ENCODE measurements around the gene PRKACA.

Gene PRKACA

DNA sequence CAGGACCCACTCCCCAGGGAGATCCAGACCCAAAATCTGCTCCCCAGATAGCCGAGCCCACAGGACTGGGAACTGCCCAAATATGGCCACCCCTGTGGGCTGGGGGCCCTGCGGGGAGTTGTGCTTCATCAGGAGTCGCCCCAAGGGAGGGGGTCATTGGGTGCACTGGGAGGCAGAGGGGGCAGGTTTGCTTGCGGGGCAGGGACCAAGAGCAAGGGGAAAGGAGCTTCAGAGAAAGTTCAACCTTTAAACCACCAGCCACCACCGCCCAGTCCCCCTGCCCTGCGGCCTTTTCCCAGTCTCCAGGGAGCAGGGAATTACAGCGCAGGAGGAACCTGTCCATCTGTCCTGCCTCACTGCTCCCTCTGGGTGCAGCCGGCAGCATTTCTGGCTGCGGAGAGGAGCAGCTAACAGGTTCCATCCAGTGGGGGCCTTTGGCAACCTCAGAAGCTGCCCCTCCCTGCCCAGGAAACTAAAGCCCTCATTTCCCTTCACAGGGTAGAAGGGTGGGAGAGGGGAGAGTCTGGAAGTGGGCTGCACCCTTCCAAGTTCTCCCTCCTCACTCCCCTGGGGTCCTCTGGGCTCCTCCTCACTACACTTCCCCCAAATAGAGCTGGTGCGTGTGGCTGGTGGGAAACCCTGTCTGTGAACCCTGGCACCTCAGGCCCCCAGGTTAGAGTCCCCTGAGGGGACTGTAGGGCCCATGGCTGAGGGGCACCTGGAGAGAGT is 32.6 kb upstream of the PRKACA start:
- CTCF ChIA-PET = no interaction called here
- DNase-seq (ENCODE audit: extremely low spot score) = no peak
- TF ChIP-seq L3MBTL2 (conservative IDR thresholded peaks at IDR 0.05) = no peak
- no peak for TF ChIP-seq ZNF384 (IDR thresholded peaks at IDR 0.05)
- no peak for TF ChIP-seq NFRKB (IDR thresholded peaks at IDR 0.05)
- TF ChIP-seq SUZ12 (IDR thresholded peaks at IDR 0.05) = no peak
- TF ChIP-seq FOXM1 (IDR thresholded peaks at IDR 0.05; ENCODE audit: borderline replicate concordance) = no peak
- TF ChIP-seq TARDBP (IDR thresholded peaks at IDR 0.05) = no peak
- no peak for TF ChIP-seq SP1 (IDR thresholded peaks at IDR 0.05)
- TF ChIP-seq ELF4 (IDR thresholded peaks at IDR 0.05) = no peak
- TF ChIP-seq, protein P1, sequence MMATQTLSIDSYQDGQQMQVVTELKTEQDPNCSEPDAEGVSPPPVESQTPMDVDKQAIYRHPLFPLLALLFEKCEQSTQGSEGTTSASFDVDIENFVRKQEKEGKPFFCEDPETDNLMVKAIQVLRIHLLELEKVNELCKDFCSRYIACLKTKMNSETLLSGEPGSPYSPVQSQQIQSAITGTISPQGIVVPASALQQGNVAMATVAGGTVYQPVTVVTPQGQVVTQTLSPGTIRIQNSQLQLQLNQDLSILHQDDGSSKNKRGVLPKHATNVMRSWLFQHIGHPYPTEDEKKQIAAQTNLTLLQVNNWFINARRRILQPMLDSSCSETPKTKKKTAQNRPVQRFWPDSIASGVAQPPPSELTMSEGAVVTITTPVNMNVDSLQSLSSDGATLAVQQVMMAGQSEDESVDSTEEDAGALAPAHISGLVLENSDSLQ (IDR thresholded peaks at IDR 0.05) = no peak
- TF ChIP-seq HDGF (IDR thresholded peaks at IDR 0.05; ENCODE audit: borderline replicate concordance) = no peak
- no peak for TF ChIP-seq FOXA1 (IDR thresholded peaks at IDR 0.05)
- no peak for TF ChIP-seq CTBP1 (IDR thresholded peaks at IDR 0.05; ENCODE audit: borderline replicate concordance)
- no peak for TF ChIP-seq LEF1 (IDR thresholded peaks at IDR 0.05; ENCODE audit: borderline replicate concordance)
- no peak for TF ChIP-seq FOXK2 (IDR thresholded peaks at IDR 0.05)
- TF ChIP-seq BHLHE40 (IDR thresholded peaks at IDR 0.05; ENCODE audit: borderline replicate concordance) = no peak
- no peak for TF ChIP-seq ARNT (IDR thresholded peaks at IDR 0.05)
- POLR2A ChIA-PET = no interaction called here

DNA sequence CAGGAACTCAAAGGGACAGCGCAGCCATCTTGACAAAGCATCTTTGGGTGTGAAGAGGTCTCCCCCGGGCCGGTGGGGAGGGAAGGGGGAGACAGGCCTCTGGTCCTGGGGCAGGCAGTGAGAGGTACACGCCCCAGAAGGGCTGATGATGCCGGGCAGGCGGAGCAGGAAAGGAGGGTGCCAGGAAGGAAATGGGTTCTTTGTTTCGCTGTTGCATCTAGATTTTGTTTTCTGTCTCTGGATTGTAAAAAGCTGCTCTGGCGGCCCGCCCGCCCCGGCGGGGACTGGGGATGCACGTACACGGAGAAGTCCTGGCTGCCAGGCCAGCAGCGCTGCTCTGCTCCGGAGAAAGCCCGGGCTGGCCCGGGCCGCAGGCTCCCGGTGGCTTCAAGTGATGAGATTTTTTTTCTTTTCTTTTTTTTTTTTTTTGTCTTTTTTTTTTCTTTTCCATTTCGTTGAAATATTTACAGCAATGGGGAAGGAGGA is 32.0 kb upstream of the PRKACA start:
- ChIA-PET POLR2A (no interaction called here), CTCF (interaction anchor here (2.8 kb wide), 1 partner anchor 13 kb away, joined by 10 read pairs; the partner anchor contains the start of gene ASF1B)
- no peak for DNase-seq (ENCODE audit: extremely low spot score)
- TF ChIP-seq SUZ12 (IDR thresholded peaks at IDR 0.05) = no peak
- no peak for TF ChIP-seq FOXA1 (IDR thresholded peaks at IDR 0.05)
- no peak for TF ChIP-seq BHLHE40 (IDR thresholded peaks at IDR 0.05; ENCODE audit: borderline replicate concordance)
- TF ChIP-seq CTBP1 (IDR thresholded peaks at IDR 0.05; ENCODE audit: borderline replicate concordance) = no peak
- TF ChIP-seq NFRKB (IDR thresholded peaks at IDR 0.05) = no peak
- TF ChIP-seq ARNT (IDR thresholded peaks at IDR 0.05) = no peak
- no peak for TF ChIP-seq LEF1 (IDR thresholded peaks at IDR 0.05; ENCODE audit: borderline replicate concordance)
- TF ChIP-seq ZNF384 (IDR thresholded peaks at IDR 0.05) = no peak
- no peak for TF ChIP-seq L3MBTL2 (conservative IDR thresholded peaks at IDR 0.05)
- TF ChIP-seq FOXK2 (IDR thresholded peaks at IDR 0.05) = no peak
- no peak for TF ChIP-seq ELF4 (IDR thresholded peaks at IDR 0.05)
- TF ChIP-seq HDGF (IDR thresholded peaks at IDR 0.05; ENCODE audit: borderline replicate concordance) = no peak
- TF ChIP-seq, protein P1 (IDR thresholded peaks at IDR 0.05) = no peak
- no peak for TF ChIP-seq FOXM1 (IDR thresholded peaks at IDR 0.05; ENCODE audit: borderline replicate concordance)
- TF ChIP-seq SP1 (IDR thresholded peaks at IDR 0.05) = no peak

DNA sequence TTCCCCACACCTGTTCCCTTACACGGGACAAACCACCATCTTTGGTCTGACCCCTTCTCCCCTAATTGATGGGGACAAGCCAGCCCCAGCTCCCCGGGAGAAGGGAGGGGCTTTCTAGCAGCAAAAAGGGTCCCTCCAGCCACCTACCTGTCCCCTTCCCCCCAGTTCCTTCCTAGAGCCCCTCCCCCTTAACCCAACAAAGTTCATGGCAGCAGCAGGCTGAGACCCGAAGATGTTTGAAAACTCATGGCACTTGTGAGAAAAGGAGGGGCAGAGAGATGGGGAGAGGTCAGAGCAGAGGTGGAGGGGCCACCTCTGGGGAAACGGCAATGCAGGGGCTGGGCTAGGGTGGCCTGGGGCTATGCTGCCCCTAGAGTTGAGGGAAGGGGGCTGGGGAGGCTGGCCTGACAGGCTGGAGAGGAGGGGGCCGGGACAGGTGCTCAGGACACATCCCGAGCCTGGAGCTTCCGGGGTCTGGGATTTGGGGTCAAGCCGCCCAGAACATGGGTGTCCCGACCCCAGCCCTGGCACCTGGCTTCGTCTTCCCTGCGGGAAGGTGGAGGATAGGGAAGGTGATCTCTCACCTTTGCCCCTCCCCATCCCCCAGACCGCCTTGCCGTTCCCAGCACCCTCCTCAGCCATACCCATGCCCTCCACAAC is 31.3 kb upstream of the PRKACA start:
- ChIA-PET CTCF (interaction anchor here (0.5 to 2.8 kb wide), 6 partner anchors 9 to 395 kb away, joined by 3 to 10 read pairs (median 3); partner anchors contain the start of gene ASF1B), POLR2A (interaction anchor here (1.3 kb wide), 1 partner anchor 12 kb away, joined by 5 read pairs; the partner anchor contains the start of gene ASF1B)
- TF ChIP-seq FOXK2 (IDR thresholded peaks at IDR 0.05) = no peak
- TF ChIP-seq FOXM1 (IDR thresholded peaks at IDR 0.05; ENCODE audit: borderline replicate concordance) = no peak
- no peak for TF ChIP-seq ELF4 (IDR thresholded peaks at IDR 0.05)
- TF ChIP-seq L3MBTL2 (conservative IDR thresholded peaks at IDR 0.05) = no peak
- no peak for TF ChIP-seq NFRKB (IDR thresholded peaks at IDR 0.05)
- no peak for TF ChIP-seq CTBP1 (IDR thresholded peaks at IDR 0.05; ENCODE audit: borderline replicate concordance)
- no peak for TF ChIP-seq SP1 (IDR thresholded peaks at IDR 0.05)
- no peak for TF ChIP-seq ZNF384 (IDR thresholded peaks at IDR 0.05)
- TF ChIP-seq FOXA1 (IDR thresholded peaks at IDR 0.05) = no peak
- no peak for TF ChIP-seq LEF1 (IDR thresholded peaks at IDR 0.05; ENCODE audit: borderline replicate concordance)
- TF ChIP-seq TARDBP (IDR thresholded peaks at IDR 0.05) = no peak
- no peak for TF ChIP-seq SUZ12 (IDR thresholded peaks at IDR 0.05)
- TF ChIP-seq BHLHE40 (IDR thresholded peaks at IDR 0.05; ENCODE audit: borderline replicate concordance) = no peak
- no peak for TF ChIP-seq ARNT (IDR thresholded peaks at IDR 0.05)
- DNase-seq (ENCODE audit: extremely low spot score) = no peak

DNA sequence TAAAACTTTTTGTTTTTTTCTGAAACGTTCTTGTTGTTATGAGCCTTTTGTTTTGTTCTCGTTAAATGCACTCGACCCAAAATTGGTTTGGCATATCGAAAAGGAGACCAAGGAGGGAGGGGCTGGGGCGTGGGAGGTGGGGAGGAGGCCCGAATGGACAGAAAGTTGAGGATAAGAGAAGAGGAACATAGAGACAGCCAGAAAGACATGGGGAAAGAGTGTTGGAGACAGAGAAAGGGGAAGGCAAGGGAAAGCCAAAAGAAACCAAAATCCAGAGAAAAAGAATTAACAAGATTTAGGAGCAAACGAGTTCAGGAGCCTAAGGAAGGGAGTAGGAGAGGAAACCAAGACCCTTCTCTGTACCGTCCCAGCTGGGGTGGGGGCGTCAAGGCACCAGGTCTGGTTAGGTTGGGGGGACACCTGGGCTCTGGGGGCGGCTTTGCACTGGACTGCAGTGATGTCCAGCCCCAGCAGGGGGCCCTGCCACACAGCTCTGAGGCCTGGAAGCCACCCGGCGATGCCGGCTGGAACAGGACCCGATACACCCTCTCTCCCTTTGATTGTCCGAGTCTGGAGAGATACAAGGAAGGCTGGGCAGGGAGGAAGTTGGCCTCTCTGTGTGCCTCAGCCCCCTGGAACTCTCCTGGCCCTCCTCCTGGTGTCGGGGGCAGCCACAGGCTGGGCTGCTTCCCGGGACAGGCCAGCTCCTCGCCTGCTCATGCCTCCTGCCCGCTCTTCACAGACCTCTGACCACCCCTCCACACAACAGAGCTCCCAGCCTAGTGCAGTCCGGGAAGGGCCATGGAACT is 30.4 kb upstream of the PRKACA start:
- peak; percentile 74 for DNase-seq (ENCODE audit: extremely low spot score)
- no peak for TF ChIP-seq ELF4 (IDR thresholded peaks at IDR 0.05)
- TF ChIP-seq FOXA1 (IDR thresholded peaks at IDR 0.05) = no peak
- no peak for TF ChIP-seq SUZ12 (IDR thresholded peaks at IDR 0.05)
- TF ChIP-seq BHLHE40 (IDR thresholded peaks at IDR 0.05; ENCODE audit: borderline replicate concordance) = no peak
- TF ChIP-seq TARDBP (IDR thresholded peaks at IDR 0.05) = no peak
- TF ChIP-seq, protein P1 (IDR thresholded peaks at IDR 0.05) = no peak
- TF ChIP-seq ARNT (IDR thresholded peaks at IDR 0.05) = no peak
- no peak for TF ChIP-seq ZNF384 (IDR thresholded peaks at IDR 0.05)
- no peak for TF ChIP-seq FOXM1 (IDR thresholded peaks at IDR 0.05; ENCODE audit: borderline replicate concordance)
- TF ChIP-seq SP1 (IDR thresholded peaks at IDR 0.05) = no peak
- TF ChIP-seq L3MBTL2 (conservative IDR thresholded peaks at IDR 0.05) = no peak
- TF ChIP-seq NFRKB (IDR thresholded peaks at IDR 0.05) = no peak
- TF ChIP-seq CTBP1 (IDR thresholded peaks at IDR 0.05; ENCODE audit: borderline replicate concordance) = no peak
- TF ChIP-seq FOXK2 (IDR thresholded peaks at IDR 0.05) = no peak
- POLR2A ChIA-PET = interaction anchor here (1.3 kb wide), 1 partner anchor 11 kb away, joined by 5 read pairs; the partner anchor contains the start of gene ASF1B
- CTCF ChIA-PET = interaction anchor here (0.5 to 2.8 kb wide), 7 partner anchors 8 to 434 kb away, joined by 3 to 10 read pairs (median 3); partner anchors contain the start of gene ASF1B
